HG02798 (cell line): ENCODE data around the gene PPP6R3.
"Not testable (repeated sequence)": the region's sequence is repeated elsewhere in the genome, so short reads cannot be mapped to it uniquely, and the experiment has no call there.

Experiments used
- ATAC-seq: cut with Tn5 transposase; IDR thresholded peaks from one replicate; pipeline ENCODE4 v1.9.1; 2021; ENCODE audit warnings: mild to moderate bottlenecking; ENCODE audit not compliant: unreplicated experiment, poor library complexity

Gene PPP6R3

GRCh38 chr11:68450711-68451110, 9.8 kb upstream of the PPP6R3 start:
- no peak for ATAC-seq

GRCh38 chr11:68454767-68455166, 5.8 kb upstream of the PPP6R3 start:
- no peak for ATAC-seq

DNA sequence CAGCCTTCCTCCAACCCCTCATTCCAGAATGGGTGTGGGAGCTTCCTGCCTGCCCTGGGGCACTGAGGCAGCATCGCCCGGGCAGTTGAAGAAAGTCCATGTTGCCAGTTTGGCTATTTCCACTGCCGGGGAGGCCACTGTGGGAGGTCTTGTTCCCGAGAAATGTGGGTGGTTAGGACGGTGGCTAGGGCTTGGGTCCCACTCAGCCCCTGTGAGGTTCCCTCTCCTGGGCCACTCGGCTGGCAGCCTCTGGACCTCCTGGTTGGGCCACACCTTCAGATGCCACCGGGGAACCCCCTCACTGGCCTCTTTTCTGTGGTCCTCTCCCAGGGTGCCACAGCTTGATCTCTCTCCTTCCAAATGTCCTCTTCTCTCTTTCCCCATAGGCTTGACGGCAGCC, 5.1 kb upstream of the PPP6R3 start:
- no peak for ATAC-seq

DNA sequence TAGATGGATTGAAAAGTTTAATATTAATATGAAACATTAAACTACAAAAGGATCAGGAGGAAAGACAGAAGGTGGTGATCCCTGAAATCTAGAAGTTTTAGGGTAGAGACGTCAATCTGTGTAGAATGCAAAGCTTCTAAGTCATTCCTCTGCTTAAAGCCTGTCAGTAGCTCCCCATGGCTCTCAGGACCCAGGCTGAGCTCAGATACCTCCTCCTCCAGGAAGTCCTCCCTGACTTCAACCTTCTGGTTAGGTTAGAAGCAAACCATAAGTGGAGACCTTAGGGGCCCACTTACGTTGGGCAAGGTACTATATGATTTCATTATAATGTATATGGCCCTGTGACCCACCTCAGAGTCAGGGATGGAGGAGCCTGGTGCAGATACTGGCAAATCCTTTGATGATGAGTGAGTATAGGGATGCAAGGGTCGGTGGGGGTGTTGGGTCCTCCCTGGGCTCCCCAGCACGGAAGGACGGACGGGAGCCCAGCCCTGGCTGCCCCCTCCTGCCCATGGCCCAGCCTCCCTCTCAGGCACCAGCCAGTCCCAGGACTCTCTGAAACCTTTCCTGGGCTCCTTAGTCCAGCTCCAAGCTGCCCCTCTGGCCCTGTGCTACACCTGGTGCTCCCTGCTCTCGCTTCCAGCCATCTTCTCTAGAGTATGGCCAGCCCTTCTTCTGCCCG, 3.2 kb upstream of the PPP6R3 start:
- ATAC-seq = no peak

DNA sequence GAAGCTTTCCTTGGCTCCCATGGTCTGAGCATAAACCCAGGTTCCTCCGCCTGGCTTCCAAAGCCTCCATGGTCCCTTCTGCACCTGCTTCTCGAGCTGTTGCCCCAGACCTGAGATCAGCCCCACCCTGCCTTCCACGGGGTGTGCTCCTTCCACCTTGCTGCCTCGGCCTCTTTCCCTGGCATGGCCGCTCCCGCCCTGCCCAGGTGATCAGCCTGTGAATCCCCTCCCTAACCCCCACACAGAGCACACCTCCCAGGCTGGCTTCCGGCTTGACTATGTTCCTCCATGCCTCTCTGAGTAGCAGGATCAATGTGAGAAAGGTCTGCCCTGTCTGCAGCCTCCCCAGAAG, 2.7 kb upstream of the PPP6R3 start:
- ATAC-seq = no peak

- not testable (repeated sequence) for ATAC-seq
Observed at GRCh38 chr11:68458340-68458739, 2.2 kb upstream of the PPP6R3 start.

DNA sequence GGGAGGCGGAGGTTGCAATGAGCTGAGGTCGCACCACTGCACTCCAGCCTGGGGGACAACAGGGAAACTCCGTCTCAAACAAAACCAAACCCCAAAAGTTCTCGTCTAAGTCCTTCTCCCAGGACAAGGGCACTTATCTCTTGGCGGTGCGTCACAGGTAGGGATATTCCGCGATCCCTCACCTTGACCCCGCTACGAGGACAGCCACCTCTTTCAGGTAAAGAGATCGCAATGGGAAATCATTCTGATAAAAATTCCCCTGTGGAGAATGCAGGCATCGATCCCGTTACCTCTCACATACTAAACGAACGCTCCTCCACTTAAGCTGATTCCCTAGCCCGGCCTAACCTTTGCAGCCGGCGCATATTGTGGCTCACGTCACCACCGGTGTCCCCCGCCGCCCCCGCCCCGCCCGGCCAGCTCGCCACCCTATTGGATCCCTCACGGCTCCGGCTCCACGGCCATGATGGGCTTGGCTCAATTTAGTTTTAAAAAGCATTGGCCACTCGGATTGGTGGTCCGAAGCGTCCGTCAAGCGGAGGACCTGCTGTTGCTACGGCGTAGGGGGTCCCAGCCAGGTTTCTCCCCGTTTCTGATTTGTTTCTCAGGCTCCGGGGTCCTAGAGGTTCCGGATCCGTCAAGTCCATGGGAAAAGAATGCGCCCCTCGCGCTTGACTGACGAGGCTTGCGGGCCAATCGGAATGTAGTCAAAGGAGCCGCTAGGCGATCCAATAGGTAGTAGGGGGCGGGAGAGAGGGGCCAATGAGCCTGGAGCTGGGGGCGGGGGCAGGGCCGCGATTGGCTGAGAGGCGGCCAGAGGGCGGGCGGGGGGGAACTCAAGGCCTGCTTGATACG, 439 bp upstream of the PPP6R3 start:
- ATAC-seq = peak; percentile 90

- no peak for ATAC-seq
Observed at GRCh38 chr11:68461575-68461917, 994 bp downstream of the PPP6R3 start.

- no peak for ATAC-seq
Observed at GRCh38 chr11:68463714-68464113, 3.2 kb downstream of the PPP6R3 start.

DNA sequence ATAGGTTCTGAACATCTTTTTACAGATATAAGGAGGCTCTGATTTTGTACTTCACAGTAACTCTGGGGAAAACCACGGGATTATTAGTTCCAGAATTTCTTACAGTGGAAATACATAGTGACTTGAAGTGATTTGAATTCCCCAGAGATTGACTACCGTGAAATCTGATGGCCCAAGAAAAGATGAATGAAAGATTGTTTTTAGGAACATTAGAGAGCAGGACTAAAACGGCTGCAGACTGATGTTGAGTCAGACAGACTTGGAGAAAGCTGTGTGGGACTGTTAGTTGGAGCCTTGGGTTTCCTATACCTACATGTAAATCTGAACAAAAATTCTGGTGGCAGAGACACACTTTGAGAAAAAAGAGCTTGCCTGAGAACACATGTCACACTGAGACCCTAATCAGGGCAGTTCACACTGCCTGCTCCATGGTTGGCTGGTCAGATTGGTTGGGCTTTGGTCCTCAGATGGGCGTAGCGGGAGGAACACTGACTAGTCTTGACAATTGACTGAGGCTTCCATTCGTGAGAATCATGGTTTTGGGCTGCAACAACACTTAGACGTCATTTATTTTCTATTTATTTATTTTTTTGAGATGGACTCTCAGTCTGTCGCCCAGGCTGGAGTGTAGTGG, 6.8 kb downstream of the PPP6R3 start:
- ATAC-seq = no peak

DNA sequence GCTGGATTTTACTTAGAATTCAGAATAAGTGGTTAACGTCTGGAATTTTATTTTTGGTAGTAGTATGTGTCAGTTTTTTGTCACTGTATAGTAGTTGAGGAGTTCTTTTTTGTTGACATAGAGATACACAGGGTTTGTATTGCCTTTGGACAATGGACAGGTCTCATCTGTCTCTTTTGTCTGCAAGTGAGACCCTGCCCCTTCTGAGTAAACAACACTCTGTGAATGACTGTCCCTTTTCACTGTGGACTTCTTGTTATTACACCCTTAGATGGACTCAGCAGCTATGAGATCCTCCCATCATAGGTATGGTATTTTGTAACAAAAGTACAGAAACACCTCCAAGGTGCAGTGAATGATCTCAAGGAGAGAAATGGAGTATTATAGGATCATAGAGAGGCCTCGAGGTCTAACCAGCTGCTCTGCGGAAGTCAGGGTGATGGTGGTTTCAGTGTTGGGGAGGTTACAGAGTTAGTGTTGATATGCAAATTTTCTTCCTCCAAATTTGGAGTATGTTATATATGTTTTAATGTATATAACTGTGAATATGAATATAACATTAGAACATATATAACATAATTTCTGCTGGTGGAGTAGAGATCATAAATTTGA, 7.8 kb downstream of the PPP6R3 start:
- ATAC-seq = peak; percentile 36

- ATAC-seq = no peak
Observed at GRCh38 chr11:68469122-68469521, 8.6 kb downstream of the PPP6R3 start.

DNA sequence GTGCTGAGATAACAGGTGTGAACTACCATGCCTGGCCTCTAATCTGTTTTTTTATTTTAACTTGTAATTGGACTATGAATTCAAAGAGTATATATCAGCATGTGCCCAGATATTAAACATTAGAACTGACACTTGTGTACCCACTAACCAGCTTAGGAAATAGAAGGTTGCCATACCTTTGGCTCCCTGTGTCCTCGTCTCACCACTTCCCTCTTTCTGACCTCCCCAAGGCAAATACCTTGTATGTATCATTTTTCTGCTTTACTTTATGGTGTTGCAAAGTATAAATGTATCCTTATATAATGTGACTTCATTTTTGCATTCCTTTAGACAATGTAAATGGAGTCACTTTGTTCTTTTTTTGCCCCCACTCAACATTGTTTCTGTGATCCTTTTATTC, 9.1 kb downstream of the PPP6R3 start:
- no peak for ATAC-seq

DNA sequence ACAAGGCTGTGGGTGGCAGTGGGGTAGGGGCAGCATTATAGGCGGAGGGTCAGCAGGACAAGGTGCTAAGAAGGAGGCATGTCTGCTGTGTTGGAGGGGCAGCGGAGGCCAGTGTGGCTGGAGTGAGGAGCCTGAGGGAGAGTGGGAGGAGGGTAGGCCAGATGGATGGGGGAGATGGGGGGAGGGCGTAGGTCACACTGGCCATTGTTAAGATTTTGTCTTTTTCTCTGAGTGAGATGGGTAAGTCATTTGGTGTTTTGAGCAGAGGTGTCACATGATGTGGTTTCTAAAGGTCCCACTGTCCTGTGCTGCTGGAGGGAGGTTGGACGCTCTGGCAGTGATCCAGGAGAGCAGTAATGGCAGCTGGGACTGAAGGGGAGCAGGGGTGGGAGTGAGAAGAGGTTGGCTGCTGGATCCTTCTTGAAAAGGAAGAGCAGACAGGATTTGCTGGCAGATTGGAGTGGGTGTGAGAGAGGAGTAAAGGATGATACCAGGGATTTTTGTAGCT, 9.8 kb downstream of the PPP6R3 start:
- ATAC-seq = no peak

DNA sequence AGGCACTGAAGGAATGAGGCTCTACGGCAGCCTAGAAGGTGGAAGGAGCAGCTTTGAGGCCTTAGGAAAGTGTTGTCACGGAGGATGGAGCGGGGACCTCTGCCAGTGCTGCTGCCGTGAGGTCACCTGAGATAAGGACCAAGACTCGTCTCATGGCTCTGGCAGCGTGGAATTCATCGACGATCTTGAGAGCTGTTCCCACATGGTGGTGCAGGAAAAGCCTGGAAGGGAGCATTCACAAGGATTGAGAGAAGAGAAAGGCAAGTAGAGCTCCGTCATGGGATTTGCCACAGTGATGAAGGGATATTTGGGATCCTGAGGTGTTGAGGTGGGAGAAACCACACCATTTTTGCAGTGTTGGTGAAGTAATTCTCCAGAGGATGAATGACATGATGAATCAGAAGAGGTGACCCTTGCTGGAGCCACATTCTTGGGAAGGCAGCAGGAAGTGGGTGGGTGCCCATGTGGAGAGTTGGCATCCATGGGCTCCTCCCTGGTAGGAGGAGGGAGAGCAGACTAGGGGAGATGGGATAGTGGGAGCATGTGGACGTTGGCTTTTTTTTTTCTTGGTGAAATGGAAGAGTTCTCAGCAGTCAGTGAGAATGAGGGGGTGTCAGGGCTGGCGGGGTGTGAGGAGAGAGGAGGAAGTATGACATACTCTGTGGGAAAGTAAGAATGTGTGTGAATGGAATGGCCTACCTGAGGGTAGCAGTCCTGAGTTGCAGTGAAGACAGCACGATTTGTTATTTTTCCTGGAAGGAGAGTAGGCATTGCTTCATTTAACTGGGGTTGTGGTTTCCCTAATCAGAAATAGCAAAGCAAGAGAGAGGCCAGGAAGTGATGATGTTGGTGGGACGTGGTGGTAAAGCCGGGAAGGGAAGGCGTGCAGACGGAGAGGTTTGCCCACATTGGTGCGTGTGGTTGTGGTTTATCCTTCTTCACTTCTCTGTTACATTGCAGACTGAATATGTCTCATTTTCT, 11.1 kb downstream of the PPP6R3 start:
- no peak for ATAC-seq

- ATAC-seq = no peak
Observed at GRCh38 chr11:68472778-68473177, 12.2 kb downstream of the PPP6R3 start.

- no peak for ATAC-seq
Observed at GRCh38 chr11:68473693-68474092, 13.1 kb downstream of the PPP6R3 start.

- ATAC-seq = not testable (repeated sequence)
Observed at GRCh38 chr11:68475626-68476025, 15.1 kb downstream of the PPP6R3 start.

DNA sequence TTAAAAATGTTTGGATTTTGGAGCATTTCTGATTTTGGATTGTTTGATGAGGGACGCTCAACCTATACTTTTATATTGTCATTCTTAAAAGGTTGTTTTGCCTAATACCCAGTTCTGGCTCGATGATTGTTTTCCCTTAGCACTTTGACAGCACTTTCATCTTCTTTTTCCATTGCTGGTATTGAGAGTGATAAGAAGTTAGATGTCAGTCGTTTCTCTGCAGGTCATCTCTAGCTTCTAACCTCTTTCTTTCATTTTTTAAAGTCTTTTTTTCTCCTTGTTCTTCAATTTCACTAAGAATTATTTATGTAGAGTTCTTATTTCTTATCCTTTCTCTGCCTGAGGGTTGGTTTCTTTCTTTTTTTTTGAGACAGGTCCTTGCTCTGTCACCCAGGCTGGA, 18.8 kb downstream of the PPP6R3 start:
- ATAC-seq = no peak

GRCh38 chr11:68480193-68480592, 19.6 kb downstream of the PPP6R3 start:
- no peak for ATAC-seq
